G401.6 (cell line): ENCODE results near the gene CRYBG1.

Experiments used
- FAIRE-seq: peaks from 2 replicates; lab custom pipeline; 2012; peaks lifted over from hg19 to GRCh38; lab: Jason Lieb, UNC

The CRYBG1 gene

GRCh38 chr6:106460481-106460880 lies 100.0 kb downstream of the CRYBG1 start:
- no peak for FAIRE-seq

GRCh38 chr6:106461084-106461483 lies 100.6 kb downstream of the CRYBG1 start:
- no peak for FAIRE-seq

- FAIRE-seq: no peak
Measured at GRCh38 chr6:106462923-106463557, 102.5 kb downstream of the CRYBG1 start.

DNA sequence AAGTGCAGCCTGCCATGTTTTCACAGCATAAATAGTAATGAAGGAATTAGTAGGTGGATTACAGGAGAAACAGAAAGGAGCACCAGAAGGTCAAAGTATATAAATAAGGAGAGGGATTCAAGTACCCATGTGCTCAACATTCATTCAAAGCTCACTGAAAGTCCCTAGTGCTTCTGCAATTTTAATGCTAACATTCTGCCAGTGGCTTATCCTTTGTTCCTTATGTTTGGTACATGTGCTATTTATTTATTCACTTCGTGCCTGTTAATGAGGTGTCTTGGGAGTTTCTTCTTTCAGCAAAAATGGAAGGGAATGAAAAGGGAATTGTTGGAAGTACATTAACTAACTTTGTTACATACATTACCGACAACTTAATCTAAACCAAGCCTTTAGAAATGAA lies 105.7 kb downstream of the CRYBG1 start:
- FAIRE-seq: no peak

DNA sequence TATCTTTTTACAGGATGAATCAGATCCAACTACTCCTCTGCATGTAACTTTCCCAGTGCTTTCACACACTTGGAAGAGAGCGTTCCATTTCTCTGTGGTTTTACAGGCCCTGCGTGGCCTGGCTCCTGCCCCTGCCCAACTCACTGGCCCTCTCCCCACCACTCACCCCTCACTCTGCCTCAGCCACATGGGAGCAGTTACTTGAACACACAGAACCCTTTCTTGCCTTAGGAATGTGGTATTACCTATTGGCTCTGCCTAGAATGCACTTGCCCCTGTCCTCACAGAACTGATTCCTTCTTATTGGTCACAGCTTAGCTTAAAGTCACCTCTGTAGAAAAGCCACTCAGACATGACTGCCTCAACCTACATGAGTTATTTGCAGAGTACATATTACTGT lies 108.4 kb downstream of the CRYBG1 start:
- no peak for FAIRE-seq

DNA sequence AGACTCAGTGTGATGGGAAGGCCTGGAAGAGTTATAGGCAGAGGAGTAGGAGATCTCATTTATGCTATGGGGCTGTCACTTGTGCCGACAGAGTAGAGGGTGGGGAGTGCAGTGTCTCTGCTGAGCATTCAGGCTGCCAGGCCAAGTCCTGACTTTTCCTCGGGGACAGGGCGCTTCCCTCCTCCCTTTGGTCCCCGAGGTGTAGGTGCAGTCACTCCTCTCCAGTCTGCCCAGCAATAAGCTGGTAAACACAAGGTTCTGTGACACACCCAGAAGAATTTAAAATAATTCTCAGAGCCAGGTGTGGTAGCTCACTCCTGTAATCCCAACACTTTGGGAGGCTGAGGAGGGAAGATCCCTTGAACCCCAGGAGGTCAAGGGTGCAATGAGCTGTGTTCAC lies 109.4 kb downstream of the CRYBG1 start:
- FAIRE-seq: no peak

GRCh38 chr6:106470316-106470715 lies 109.8 kb downstream of the CRYBG1 start:
- no peak for FAIRE-seq

GRCh38 chr6:106470811-106471210 lies 110.3 kb downstream of the CRYBG1 start:
- FAIRE-seq: no peak

DNA sequence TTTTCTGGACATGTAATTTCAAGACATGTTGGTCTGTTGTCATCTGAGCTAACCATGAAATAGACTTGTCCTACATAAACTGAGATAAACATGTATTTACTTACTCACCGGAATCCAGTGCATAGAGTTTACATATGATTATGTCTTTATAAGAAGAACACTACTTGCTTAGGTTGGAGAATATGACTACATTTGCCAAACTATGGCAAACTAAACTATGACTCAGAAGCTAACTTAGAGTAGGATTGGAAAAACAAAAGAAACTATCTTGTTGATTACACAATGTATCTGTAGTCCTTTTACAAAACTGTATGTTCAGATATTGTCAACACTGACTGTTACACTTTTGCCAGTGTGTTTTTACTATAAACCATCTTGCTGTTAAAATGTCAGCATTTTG lies 113.3 kb downstream of the CRYBG1 start:
- FAIRE-seq: no peak

DNA sequence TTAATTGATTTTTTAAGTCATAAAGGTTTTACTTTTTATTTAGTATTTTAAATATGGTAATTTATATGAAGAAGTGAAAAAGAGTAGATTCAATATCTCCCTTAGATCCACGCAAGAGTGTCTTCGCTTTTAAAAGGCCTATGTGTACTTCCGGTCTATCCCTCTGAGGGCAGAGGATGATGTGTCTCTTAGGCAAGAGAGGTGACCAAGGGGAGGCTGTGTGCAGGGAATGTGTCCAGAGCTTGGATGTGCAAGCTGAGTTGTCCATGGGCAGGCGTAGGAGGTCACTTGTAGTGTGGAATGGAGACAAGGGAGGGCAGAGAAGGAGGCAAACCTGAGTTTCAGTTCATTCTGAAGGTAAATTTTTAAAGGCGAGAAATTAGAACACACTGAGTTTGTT lies 113.9 kb downstream of the CRYBG1 start:
- no peak for FAIRE-seq

- no peak for FAIRE-seq
Measured at GRCh38 chr6:106475284-106475683, 114.8 kb downstream of the CRYBG1 start.

GRCh38 chr6:106476331-106477105 lies 116.0 kb downstream of the CRYBG1 start:
- no peak for FAIRE-seq

DNA sequence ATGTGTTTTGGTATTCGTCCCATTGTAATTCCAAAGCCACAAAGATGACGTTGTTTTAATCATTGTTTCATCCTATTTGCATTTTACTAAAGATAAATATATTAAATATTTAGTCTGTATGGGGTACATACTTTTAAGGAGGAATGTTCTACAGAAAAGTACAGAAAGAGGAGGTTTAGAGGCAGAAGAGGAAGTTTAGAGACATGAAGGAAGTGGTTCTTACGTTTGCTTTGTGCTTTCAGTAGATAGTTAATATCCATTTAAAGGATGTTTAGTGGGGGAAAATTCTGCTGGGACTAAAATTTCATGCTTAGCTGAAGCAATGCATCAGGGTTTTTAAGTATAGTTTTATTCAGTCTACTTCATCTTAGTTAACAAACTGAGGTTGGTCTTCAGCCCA lies 116.6 kb downstream of the CRYBG1 start:
- no peak for FAIRE-seq

GRCh38 chr6:106477790-106478189 lies 117.3 kb downstream of the CRYBG1 start:
- no peak for FAIRE-seq

DNA sequence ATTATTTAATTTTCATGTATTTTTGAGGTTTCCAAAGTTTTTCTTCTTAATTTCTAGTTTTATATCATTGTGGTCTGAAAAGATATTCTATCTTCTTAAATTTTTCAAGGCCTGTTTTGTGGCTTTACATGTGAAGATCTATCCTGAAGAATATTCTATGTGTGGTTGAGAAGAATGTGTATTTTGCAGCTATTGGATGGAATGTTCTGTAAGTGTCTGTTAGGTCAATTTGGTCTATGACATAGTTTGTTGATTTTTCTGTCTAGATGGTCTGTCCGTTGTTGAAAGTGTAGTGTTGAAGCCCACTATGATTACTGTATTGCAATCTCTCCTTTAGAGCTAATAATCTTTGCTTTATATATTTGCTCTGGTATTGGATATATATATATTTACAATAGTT lies 125.7 kb downstream of the CRYBG1 start:
- FAIRE-seq: no peak

DNA sequence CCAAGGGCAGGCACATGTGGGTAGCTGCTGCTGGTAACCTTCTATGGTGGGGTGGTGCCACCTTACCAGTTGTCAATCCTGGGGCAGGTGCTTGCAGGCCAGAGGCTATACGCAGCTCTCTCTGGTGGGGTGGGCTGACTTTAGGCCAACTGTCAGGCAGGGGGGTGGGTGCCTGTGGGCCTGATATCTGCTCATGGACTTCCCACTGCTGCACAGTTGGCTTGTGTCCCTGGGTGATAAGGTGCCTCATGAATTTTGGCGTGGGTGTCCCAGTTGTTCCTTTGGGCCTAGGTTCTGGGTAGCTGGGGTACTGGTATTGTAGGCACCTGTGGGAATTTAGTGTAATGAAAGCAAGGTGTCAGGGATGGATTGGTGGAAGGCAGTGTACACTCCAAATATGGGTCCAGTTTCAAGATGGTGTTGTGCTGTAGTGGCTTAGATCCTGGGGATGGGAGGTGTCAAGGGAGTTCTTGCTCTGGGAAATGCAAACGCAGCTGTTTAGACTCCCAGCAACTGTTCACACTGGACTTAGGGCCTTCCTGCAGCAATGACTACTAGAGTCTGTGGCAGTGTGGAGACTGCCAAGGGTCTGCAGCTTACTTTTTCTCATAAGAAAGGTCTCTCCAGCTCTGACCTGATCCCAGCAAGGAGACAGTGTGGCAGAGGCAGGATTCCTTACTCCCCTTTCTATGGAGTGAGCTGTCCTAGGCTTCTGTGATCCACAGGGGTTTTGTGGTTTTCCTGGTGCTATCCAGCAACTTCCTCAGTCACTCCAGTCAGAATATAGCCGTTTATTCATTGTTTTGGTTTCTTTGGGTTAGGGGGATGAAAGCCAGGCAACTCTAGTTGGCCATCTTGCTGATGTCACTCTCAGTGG lies 128.2 kb downstream of the CRYBG1 start:
- no peak for FAIRE-seq

DNA sequence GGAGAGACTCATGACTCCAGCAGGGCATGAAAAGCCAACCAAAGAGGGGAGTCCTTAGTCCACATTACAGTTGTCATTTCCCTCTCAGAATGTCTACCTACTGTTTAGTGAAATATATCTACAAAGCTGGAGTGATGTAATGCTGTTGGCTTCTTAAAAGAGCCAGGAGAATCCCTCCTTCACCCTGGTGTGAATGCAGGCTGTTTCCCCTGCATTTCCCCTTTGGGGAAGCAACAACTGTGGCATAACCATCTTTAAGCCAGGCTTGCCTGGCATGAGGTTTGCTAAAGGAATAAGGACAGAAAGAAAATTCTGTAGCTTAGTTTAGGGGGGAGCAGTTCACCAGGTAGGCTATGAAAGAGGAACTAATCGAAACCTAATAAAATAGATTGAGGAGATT lies 129.5 kb downstream of the CRYBG1 start:
- no peak for FAIRE-seq

DNA sequence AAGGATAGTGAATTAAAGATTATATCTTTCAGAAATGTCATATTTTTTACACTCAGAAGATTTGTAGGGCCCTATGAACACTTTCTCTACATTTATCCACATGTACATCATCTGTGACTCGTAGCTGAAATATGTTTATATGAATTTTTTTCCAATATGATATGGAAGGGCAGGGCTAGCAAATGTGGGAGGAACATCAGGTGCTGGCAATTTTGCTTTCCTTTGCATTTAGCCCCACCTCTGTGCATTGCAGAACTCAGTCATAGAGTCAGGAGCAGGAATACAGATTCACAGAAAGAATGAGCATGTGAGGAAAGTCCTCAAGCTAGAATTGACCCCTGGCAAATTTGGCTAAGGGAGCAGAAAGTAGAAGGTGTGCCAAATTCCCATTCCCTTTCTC lies 129.9 kb downstream of the CRYBG1 start:
- no peak for FAIRE-seq

DNA sequence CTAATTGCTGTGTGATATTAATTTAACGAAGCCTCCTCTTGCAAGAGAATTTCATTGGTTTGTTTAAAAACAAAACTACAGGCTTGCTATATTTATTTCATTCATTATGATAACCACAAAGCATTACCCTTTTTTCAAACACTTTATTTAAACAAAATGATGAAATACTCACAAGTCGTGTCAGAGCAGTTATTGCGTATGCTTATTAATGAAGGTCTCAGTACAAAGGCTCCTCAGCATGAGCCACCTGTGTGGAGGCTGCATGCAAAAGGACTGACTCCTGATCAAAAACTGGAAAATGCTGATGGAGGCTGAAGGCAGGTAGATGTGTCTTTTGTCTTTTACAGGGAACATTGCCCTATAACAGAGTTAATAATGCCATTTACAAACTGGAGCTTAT lies 130.5 kb downstream of the CRYBG1 start:
- FAIRE-seq: no peak

DNA sequence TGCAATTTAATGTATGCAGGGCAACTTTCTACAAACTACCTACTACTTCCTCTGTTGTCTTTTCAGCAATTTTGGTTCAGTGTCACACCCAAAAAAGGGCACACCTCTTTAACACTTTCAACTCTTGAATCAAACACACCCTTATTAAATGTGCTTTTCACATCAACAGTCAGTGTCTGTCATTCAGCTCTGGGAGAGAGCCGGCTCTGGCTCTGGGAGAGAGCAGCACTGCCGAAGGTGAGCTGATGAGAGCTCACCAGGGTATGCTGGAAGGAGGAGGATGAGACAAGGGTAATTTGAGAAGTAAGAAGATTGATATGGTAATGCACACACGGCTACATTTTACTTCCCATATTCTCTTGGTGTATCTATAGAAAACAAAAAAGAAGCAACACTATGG lies 134.5 kb downstream of the CRYBG1 start:
- no peak for FAIRE-seq

DNA sequence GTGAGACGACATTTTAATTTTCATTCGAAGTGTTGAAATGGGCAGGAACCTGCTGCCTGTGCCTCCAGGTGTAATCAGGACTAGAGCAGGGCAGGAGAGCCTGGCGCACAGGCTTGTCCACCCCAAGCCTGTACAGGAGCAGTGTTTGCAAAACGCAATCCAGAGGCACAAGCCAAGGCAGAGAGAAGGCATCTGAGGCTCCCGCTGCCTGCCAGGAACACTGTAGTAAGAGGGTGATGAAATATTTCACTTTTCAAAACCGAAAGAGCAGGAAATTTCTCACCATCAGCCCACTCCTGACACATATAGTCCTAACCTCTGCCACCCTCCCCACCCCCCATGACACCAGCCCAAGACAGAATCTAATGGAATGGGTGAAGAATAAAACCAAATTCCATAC lies 136.3 kb downstream of the CRYBG1 start:
- no peak for FAIRE-seq

DNA sequence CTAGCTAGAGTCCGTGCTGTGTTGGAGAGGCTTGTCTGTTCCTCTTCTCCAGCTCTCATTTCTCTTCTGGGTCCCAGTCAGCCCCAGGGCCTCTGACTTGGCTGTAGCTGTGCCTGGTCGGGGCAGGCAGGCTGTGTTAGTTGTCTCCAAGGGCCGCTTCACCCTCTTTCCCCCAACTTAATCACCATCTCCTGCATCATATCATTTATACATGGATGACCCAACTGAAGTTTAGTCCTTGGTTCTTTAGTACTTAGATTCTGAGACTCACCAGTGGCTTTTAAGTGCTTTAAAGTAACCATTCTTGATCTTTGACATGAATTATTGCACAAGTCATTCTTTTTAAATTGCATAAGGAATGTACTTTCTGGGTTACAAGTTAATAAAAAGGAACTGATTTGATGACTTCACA lies 141.4 kb downstream of the CRYBG1 start:
- FAIRE-seq: no peak

GRCh38 chr6:106502559-106502958 lies 142.0 kb downstream of the CRYBG1 start:
- FAIRE-seq: no peak
